Mesodermal cell (in vitro differentiated cells): ENCODE results near the gene NAALADL2.
"Not testable (repeated sequence)": the region's sequence is repeated elsewhere in the genome, so short reads cannot be mapped to it uniquely, and the experiment has no call there.

Experiments
- H3K27ac ChIP-seq: 2 replicates; pipeline ENCODE4 v1.7.0; 2013; ENCODE audit warnings: mild to moderate bottlenecking, low read depth, low read length, moderate library complexity; ENCODE audit not compliant: severe bottlenecking
- H3K36me3 ChIP-seq: 2 replicates; pipeline ENCODE4 v1.7.1; 2013; ENCODE audit warnings: mild to moderate bottlenecking, low read length, moderate library complexity; ENCODE audit not compliant: control insufficient read depth, insufficient read depth
- H3K4me1 ChIP-seq: one replicate; pipeline ENCODE4 v1.7.1; 2013; ENCODE audit warnings: mild to moderate bottlenecking, low read length; ENCODE audit not compliant: insufficient read depth, control insufficient read depth, poor library complexity, severe bottlenecking
- H3K4me3 ChIP-seq: 2 replicates; pipeline ENCODE4 v1.7.0; 2013; ENCODE audit warnings: low read length, control low read depth, mild to moderate bottlenecking; ENCODE audit not compliant: insufficient read depth, poor library complexity, severe bottlenecking; ENCODE audit errors: extremely low read depth
- H3K9me3 ChIP-seq: 2 replicates; pipeline ENCODE4 v1.7.1; 2013; ENCODE audit warnings: mild to moderate bottlenecking, low read length, moderate library complexity; ENCODE audit not compliant: control insufficient read depth
- WGBS, 2 experiments: methylation state at CpG; one replicate each; pipeline ENCODE4 v1.1.5; 2013; ENCODE audit warnings: missing lambda C conversion rate in 2 of 2; ENCODE audit not compliant: insufficient coverage in 2 of 2; 5-methylcytosine and 5-hydroxymethylcytosine counted together

NAALADL2 gene

GRCh38 chr3:175763948-175764347 is 904.8 kb downstream of the NAALADL2 start:
- Histone ChIP-seq H3K4me3 (no peak overlapping the region), H3K9me3 (no peaks in the 10 kb centered on the region), H3K27ac (no peak overlapping the region), H3K4me1 (no peaks in the 10 kb centered on the region), H3K36me3 (no peaks in the 10 kb centered on the region)

- Histone ChIP-seq H3K9me3 (no peaks in the 10 kb centered on the region), H3K27ac (no peak overlapping the region), H3K4me1 (no peaks in the 10 kb centered on the region), H3K36me3 (no peaks in the 10 kb centered on the region), H3K4me3 (no peak overlapping the region)
- WGBS, 2 experiments: no CpG with 5 or more reads among the region's 2 CpGs
Measured at GRCh38 chr3:175764722-175765121, 905.6 kb downstream of the NAALADL2 start.

- H3K4me3 ChIP-seq: no peak overlapping the region
- no peaks in the 10 kb centered on the region for H3K36me3 ChIP-seq
- no peak overlapping the region for H3K27ac ChIP-seq
- H3K9me3 ChIP-seq: no peaks in the 10 kb centered on the region
- no peaks in the 10 kb centered on the region for H3K4me1 ChIP-seq
Measured at GRCh38 chr3:175770426-175770825, 911.3 kb downstream of the NAALADL2 start.

GRCh38 chr3:175777495-175777894 is 918.4 kb downstream of the NAALADL2 start:
- Histone ChIP-seq H3K4me3 (no peak overlapping the region), H3K36me3 (no peaks in the 10 kb centered on the region), H3K9me3 (no peaks in the 10 kb centered on the region), H3K4me1 (peaks cover 13% of the 10 kb centered on the region), H3K27ac (no peak overlapping the region)
- WGBS, 2 experiments: 80 to 100% methylated on average over 2 to 3 of the region's 3 CpGs

- no peak overlapping the region for H3K4me3 ChIP-seq
- H3K9me3 ChIP-seq: no peaks in the 10 kb centered on the region
- 100% methylated on average over 1 of the region's 3 CpGs for WGBS, 2 experiments
- no peak overlapping the region for H3K27ac ChIP-seq
- H3K36me3 ChIP-seq: no peaks in the 10 kb centered on the region
- peaks cover 13% of the 10 kb centered on the region for H3K4me1 ChIP-seq
Measured at GRCh38 chr3:175777965-175778364, 918.8 kb downstream of the NAALADL2 start.

- Histone ChIP-seq H3K36me3 (no peaks in the 10 kb centered on the region), H3K4me3 (no peak overlapping the region), H3K27ac (peak overlapping the region; percentile 33), H3K4me1 (peaks cover 13% of the 10 kb centered on the region), H3K9me3 (no peaks in the 10 kb centered on the region)
- WGBS, 2 experiments: 67 to 78% methylated on average over 1 of the region's 1 CpG
Measured at GRCh38 chr3:175778994-175779393, 919.9 kb downstream of the NAALADL2 start.

GRCh38 chr3:175787109-175787508 is 928.0 kb downstream of the NAALADL2 start:
- H3K4me1 ChIP-seq, H3K36me3 ChIP-seq, H3K27ac ChIP-seq, H3K9me3 ChIP-seq, H3K4me3 ChIP-seq: not testable (repeated sequence)
- 60% methylated on average over 1 of the region's 16 CpGs; no CpG with 5 or more reads in 1 of the 2 experiments for WGBS, 2 experiments

- H3K27ac ChIP-seq: no peak overlapping the region
- H3K4me3 ChIP-seq: no peak overlapping the region
- no peaks in the 10 kb centered on the region for H3K4me1 ChIP-seq
- no peaks in the 10 kb centered on the region for H3K9me3 ChIP-seq
- H3K36me3 ChIP-seq: no peaks in the 10 kb centered on the region
Measured at GRCh38 chr3:175792245-175792644, 933.1 kb downstream of the NAALADL2 start.

GRCh38 chr3:175798326-175798725 is 939.2 kb downstream of the NAALADL2 start:
- H3K4me1 ChIP-seq: no peaks in the 10 kb centered on the region
- no peak overlapping the region for H3K27ac ChIP-seq
- no peak overlapping the region for H3K4me3 ChIP-seq
- H3K36me3 ChIP-seq: no peaks in the 10 kb centered on the region
- no peaks in the 10 kb centered on the region for H3K9me3 ChIP-seq

GRCh38 chr3:175805825-175806224 is 946.7 kb downstream of the NAALADL2 start:
- Histone ChIP-seq H3K36me3 (no peaks in the 10 kb centered on the region), H3K4me1 (no peaks in the 10 kb centered on the region), H3K27ac (no peak overlapping the region), H3K9me3 (no peaks in the 10 kb centered on the region), H3K4me3 (no peak overlapping the region)
- 100% methylated on average over 2 of the region's 2 CpGs; no CpG with 5 or more reads in 1 of the 2 experiments for WGBS, 2 experiments

GRCh38 chr3:175807175-175807574 is 948.0 kb downstream of the NAALADL2 start:
- Histone ChIP-seq H3K4me1 (no peaks in the 10 kb centered on the region), H3K4me3 (no peak overlapping the region), H3K27ac (no peak overlapping the region), H3K36me3 (no peaks in the 10 kb centered on the region), H3K9me3 (no peaks in the 10 kb centered on the region)
- no CpG with 5 or more reads among the region's 1 CpG for WGBS, 2 experiments
